Suppressor macrophage treated with lipopolysaccharide for 1 hour (primary cell): ENCODE measurements around the gene S100A3.

ENCODE experiments used
- DNase-seq, 3 donors: peaks; one replicate each; pipeline ENCODE4 v3.0.0-alpha.2; 2020 to 2022

S100A3 gene

DNA sequence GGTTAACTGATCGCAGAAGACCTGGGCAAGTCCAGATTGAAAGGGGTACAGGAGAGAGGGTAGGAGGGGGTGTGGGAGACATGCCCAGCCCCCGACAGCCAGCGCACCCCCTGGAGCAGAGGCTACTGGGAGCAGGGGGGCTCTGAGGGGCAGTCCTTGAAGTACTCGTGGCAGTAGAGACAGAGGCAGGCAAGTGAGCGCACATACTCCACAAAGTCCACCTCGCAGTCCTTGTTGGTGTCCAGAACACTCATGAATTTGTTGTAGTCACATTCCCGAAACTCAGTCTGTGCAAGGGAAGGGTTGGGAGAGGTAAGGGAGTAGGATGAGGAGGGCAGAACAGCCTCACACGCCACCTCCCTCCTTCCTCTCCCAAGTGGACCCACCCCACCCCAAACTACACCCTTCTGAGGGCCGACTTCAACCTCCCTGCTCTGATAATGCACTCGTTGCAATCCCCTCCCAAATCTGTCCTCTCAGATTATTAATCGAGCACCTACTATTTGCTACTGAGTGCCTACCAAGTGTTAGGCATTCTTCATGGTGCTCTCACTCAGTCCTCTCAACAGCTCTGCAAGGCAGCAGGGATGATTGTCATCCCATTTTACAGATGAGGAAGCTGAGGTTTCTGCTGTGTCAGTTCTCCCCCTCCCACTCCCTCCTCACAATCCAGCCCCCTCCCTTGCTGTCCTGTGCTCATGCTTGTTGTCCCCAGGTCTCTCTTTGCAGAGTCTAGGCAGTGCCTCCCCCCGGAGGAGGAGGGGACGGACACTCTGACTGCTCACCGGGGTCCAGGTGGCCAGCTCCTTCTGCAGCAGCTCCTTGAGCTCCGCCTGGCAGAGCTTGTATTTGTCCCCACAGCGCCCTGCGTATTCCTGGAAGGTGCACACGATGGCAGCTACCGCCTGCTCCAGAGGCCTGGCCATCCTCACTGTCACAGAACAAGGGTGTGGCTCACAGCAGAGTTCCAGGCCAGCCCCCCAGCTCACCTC lies 1.2 kb downstream of the S100A3 start:
- DNase-seq: peak in 1 of 3 donors; percentile 36

DNA sequence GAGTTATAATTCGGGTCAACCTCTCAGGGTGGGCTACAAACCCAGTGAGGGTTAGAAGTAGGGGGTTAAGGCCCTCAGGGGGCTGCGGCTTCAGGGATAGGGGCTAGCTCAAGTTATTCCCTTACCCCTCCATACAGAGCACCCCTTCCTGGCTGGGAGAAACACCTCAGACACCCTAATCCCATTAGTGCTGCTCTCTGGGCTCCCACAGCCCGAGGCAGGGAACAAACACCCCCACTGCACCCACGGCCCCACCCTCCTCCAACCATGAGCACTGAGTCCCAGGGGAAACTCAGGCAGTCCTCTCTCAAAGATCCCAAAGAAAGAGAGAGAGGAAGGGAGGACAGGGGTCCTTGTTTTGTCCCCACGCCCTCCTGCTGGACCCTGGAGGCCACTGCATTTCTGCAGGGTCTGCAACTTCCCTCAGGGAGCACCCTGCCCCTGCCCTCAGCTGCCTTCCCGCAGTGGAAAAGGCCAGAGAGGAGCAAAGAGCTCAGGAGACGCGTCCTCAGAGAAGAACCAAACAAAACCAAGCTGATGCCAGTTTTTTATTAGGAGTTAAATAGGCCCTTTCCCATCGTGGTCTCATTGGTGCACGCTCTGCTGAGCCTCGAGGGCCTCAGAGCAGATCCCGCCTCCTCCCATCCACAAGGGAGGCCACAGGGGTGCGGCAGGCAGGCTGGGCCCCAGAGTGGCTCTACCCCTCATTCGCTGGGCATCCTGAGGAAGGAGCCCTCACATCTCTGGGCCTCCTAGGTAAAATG lies 2.1 kb downstream of the S100A3 start:
- DNase-seq: no peak

DNA sequence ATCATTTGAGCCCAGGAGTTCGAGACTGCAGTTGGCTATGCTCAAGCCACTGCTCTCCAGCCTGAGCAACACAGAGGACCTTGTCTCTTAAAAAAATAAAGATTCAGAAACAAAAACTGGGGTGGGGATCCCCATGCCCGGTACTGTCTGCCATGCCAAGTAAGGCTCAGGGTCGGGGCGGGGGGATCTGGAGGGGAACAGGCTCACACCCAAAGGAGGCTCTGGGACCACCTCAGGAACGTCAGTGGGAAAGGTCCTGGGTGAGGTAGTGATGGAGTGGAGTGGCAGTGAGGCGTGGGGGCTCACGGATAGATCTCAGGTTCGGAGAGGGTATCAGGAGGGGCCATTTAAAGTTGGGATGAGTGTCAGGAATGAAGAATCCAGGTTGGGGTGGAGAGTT lies 2.7 kb downstream of the S100A3 start:
- DNase-seq: no peak

DNA sequence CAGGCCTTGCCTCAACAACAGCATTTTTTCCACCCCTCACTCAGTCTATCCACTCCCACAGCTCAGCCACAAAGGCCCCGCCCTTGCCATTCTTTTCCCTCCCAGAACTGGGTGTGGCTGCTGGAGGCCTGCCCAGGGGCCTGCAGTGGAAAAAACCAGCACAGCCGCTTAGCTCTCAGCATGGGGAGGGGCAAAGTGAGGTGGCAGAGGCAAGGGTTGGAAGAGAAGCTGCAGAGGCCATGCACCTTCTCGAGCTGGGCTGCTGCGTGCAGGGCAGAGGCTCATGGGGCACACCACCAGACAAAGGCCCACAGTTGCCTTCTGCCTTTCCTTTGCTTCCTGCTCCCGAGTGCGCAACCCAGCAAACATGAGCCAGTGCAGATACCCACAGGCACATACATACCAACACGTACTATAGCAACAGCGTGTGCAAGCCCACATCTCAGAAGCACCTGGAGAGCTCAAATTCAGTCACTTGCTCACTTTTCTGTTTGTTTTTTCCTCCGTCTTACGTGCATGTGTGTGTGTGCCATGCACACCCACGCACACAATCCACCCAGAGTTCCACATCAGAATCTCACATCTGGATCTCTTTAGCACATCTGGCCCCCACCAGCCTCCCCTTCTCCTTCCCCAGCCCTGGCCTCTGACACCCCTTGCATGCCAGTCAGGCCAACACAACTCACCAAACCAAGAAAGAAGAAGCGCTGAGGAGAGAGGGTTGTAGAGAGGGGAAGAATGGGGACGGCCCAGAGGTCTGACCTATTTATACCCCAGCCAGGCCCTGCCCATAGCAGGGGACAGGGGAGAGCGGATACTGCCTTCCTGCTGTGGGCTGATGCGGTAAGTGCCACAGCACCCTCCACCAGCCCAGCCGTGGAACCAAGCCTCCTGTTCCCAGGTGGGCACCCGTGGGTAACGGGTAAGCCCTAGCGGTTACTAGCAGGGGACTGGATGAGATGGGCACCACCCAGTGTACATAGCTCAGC lies 3.7 kb downstream of the S100A3 start, which contains the start of gene S100A4:
Gene S100A4 (minus strand): TSS at position 740 of the 989 bp plus-strand sequence. CDS start 1,012 bp downstream, outside the sequence.
- peak; percentile 90 to 92 (median 91) for DNase-seq

DNA sequence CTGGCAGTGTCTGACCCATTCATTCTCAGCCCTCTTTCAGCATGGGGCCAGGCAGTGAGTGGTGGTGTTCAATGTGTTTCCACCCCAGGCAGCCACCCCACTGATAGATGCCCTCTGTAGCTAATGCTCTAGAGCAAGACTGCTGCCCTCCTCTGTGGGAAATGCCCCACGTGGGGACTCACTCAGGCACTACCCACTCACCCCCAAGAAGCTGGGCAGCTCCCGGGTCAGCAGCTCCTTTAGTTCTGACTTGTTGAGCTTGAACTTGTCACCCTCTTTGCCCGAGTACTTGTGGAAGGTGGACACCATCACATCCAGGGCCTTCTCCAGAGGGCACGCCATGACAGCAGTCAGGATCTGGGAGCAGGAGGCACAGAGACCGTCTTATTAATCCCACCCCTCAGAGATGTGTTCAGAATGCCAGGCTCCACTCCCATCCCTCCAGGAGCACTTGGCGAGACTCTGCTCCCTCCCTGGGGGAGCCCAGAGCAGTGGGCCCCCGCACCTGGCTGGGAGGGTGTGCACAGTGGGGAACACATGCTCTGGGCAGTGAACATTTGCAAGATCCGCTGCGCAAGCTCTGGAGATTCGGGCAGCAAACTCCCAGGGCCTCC lies 4.5 kb downstream of the S100A3 start:
- peak; percentile 34 to 56 (median 45) for DNase-seq

DNA sequence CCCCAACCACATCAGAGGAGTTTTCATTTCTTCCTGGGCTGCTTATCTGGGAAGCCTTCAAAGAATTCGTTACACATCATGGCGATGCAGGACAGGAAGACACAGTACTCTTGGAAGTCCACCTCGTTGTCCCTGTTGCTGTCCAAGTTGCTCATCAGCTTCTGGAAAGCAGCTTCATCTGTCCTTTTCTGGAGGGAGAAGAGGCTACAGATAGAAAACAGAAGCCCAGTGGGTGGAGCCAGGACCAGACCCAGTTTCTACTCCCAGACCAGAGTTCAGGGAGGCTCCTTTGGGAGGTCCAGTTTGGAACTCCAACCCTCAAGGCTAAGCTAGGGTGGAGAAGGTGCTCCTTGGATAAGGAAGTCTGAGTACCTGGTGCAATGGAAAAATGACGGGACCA lies 5.3 kb downstream of the S100A3 start:
- DNase-seq: no peak

DNA sequence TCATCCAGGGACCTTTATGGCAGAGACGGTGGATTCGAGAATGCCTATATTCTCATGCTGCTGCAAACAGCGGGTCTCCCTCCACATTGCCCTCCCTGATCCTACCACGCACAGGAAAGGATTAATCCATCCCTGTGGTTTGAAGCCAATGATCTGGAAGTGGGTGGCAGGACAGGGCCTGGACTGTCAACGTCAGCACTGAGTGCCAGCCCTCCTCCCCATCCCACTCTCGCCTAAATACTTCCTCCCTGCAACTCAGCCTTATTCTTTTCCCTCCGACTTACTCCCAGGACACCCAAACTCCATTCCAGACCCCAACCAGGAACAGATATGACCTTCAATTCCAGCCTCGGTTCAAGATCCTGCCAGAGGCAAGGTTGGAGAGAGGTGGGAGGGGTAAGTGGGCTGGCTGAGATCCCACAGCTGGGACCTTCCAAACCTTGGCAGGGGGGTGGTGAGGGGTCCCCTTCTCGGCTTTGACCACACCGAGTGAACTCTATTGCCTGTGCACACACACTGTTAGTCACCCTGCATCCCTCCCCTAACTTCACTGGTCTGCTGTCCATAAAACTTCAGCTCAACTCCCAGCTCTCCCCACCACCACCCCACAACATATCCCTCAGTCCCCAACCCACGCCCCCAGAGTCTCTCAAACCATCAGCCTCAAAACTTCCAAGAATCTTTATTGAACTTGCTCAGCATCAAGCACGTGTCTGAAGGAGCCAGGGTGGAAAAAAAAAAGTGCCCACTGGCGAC lies 5.9 kb downstream of the S100A3 start:
- DNase-seq: no peak

DNA sequence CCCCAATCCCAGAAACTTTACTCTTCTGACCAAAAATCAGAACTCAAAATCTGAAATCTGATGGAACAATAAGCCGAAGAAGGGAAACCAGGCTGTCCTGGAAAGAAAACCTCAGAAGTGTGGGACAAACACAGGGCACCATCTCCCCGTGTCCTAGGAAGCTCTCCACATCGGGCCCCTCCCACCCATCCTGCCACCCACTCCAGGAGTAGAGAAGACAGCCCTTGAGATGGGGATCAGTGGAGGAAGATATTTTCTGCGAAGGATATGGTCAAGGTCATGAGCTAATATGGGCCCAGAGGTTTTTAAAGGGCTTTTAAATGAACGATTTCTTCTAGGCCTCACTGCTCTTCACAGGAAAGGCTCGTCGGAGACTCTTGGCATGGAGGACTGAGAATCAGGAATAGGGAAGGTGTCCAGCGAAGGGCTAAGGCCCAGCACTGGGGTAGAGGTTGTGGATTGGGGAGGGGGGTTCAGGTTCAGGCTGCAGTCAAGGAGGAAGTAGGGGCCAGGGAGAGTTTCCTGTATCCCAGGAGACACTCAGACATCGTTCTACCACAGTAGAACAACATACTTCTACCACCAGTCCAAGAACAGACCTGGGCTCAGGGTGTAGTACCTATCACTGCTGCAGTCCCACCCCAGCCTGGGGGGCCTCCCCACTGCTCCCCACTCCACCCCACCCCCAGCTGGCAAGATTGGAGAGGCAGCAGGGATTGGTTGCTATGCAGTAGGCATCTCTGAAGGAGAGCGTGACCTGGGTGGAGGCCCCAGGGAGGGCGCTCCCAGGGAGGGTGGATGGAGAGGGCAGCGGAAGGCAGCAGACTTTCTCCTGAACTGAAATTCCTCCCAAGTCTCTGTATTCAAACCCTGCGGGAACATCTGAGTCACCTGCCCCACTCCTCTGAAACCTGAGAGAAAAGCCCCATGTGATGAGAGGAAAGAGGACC lies 7.1 kb downstream of the S100A3 start:
- no peak for DNase-seq

DNA sequence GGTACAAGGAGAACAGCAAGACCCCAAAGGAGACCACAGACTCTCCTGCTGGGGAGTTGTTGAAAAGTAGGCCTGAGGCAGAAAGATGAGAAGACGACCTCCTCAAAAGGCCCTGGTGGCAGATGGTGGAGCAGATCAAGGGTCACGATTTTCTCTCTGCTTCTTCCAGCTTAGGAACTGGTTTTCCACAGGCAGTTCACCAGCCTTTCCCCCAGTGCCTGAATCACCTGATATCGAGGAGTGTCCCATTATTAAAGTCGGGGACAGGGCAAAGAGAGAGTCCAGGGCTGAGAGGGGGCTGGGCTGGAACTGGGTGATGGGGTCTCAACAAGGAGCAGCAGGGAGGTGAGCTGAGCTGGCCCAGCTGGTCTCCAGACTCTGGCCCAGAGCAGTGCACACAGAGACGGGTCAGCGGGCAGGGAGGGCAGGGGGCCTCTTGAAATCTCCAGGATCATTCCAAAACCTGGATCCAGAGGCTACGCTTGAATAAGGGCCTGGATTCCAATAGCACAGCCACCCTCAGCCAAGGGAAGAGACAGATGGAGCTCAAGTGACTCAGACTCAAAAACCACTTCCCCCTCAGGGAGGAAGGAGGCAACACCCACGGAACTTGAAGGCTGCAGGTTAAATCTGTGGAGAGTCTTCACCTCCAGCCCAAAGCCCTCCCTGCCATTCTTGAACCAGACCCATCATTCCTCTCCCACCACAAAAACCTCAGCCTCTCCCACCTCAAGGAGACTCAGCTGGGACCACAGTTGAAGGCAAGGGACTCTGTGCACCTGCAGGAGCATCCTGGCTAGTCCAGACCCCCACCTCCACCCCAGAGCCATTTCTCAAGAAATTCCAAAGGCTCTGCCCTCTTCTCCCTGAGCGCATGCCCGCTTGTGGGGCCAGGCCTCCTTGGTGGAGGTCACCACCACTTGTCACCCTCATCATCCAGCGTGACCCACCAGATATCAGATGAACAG lies 8.4 kb downstream of the S100A3 start, which contains the start of gene S100A5:
Gene S100A5 (minus strand): TSS at position 541 of the 968 bp plus-strand sequence. CDS start 743 bp downstream, outside the sequence.
- peak; percentile 76 to 84 (median 78) for DNase-seq

DNA sequence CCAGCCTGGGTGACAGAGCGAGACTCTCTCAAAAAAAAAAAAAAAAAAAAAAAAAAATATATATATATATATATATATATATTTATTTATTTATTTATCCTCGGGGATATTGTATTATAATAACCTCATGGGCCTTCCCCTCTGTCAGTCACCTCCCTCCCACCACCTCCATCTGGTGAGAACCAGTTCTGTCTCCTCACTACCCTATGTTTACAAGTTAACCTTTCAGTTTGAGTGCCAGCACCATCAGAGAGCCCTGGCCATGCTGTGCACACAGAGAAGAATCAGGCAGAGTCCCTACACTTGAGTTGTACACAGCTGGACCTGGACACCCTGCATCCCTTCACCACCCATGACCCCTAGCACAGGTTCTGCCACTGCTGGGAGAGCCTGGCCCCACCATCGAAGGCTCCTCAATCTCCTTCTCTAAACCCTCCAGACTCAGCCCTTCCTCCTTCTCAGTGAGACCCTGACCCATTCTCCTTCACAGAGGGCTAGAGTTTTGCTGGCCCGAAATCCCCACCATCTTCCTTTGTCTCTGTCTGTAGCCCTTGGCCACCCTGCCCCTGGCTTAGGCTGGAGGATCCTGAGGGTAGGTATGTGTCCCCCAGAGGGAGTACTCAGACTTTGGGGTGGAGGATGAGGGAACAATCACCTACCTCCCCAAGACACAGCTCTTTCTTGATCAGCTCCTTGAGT lies 9.5 kb downstream of the S100A3 start:
- no peak for DNase-seq

DNA sequence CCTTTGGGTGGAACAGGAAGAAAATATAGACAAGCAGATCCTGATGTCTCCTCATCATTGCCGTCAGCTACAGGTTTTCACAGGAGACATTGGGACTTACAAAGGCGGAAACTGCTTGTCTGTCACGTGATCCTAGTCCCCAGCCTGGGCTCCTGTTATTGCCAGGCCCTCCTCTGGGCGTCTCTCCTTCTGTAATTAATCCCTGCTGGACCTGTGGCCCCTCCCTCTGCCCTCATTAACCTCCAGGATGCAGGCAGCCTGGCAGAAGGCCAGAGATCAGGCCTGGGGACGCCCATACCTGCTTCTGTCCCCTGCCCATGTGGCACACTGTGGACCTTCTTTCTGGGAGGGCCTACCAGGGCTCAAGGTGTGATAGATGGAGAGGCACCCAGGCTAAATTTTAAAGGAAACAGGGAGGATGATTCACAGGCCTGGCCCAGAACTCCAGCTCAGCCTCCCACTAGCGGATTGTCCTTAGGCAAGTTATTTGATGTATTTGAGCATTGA lies 10.7 kb downstream of the S100A3 start:
- no peak for DNase-seq

DNA sequence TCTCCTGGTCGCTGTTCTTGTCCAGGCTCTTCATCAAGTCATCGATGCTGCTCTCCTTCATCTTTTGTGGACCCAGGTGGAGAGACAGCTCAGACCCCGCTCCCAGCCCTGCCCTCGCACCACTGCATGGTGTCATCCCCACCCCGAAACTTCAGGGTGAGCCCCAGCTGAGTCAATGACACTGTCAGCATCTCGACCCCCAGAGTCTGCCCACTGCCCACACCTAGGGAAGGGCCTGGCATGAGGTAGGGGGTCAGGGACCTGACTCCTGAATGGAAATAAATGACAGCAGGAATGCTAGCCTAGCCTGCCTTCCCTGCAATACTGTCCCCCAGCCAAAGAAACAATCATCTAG lies 11.7 kb downstream of the S100A3 start:
- DNase-seq: no peak

DNA sequence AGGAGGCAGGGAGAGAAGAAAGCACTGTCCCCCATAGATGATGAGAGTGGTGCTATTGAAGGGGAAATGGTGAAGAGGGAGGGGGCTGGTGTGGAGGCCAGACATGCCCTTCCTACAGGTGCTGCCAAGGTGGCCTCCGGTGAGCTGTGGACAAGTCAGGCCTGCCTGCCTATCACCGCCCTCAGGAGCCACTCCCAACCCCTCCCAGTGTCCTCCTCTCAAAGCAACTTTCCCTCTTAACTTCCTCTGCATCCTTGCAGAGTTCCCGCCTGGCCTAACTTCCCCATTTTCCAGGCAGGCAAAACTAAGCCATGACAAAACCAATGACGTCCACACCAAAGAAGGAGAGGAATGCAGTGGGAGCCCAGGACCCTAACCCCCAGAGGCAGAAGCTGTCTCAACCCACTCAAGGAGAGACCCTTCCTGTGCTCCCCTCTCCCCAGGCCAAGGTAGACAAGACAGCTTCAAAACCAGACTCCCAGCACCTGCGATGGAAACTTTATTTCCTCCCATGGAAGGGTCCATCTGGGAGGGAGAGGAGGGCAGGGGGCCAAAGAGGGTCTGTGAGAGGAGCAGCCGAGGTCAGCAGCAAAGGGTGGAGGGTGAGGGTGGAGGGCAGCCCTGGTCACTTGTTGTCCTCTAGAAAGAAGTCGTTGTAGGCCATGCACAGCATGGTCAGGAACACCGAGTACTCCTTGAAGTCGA lies 12.2 kb downstream of the S100A3 start:
- peak; percentile 76 to 82 (median 82) for DNase-seq

DNA sequence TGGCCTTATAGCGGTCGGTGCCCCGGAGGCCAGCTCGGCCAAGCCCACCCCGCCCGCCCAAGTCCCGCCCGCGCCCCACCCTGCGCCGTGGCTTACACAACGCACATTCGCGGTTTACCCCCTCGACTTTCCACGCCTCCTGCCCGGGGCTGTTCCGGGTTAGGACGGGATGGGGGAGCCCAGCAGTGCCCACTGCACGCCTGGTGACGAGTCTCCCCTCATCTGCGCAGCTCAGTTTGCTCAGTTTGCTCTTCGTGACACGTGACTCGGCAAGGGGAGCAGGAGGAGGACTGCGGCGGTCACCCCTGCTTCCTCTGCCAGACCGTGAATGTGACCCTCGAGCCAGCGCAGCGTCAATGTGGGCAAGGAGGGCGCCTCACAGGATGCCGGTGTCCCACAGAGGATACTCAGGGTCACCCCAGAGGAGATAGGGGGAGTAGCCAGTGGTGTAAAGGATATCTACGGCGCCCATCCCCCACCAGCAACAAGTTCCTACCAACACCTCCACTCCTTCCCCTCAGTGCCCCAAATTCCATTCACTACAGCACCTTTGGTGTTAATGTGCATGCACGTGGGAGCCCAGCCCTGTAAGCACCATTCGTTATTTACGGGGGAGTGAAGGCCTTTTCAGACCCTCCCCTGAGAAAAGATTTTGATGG lies 12.9 kb downstream of the S100A3 start:
- DNase-seq: peak; percentile 87 to 92 (median 88)

DNA sequence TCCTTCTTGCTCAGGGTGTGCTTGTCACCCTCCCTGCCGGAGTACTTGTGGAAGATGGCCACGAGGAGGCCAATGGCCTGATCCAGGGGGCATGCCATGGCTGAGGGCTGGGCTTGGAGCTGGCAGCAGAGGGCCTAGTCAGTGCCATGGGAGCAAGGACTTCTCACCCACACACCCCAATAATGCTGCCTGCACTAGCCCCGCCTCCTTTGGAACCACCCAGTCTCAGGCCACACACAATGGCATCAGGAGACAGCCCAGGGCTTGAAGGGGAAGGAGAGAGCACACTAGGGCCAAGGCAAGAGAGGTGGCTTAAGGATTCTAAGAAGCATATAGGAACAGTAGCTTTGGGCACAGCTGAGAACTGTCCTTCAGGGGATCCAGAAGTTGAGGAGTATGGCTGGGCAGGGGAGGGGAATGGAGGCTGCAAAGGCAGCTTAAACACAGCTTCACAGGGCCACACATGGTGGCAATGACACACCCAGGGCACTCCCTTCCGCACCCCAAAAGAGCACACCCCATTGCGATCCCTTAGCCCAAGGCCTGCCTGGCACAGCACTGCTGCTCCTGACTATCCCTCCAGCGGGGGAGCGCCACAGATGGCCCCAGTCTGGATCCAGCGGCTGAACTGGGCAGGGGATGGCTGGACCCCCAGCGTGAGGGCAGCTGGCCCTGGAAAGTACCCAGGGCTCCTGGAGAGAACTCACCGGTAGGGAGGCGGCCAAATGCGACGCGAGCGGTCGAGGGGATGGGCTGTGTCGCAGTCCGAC lies 13.6 kb downstream of the S100A3 start, which contains the start of gene S100A6:
Gene S100A6 (minus strand): TSS at position 750 of the 770 bp plus-strand sequence. CDS start 652 bp downstream, at position 98.
- DNase-seq: peak; percentile 78 to 88 (median 80)

DNA sequence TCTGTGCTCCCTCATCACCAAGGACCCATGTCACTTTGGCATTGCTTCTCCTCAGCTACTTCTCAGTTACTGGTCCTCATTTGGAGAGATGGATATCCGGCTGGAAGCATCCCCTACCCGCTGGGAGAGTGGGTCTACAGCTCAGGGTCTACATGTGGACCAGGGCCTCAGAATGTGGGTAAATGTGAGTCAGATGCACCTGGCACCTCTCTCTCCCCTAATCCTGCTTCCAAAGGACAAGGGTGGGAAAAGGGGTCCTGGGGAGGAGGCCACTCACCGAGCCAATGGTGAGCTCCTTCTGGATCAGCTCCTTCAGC lies 14.2 kb downstream of the S100A3 start:
- peak in 1 of 3 donors; percentile 17 for DNase-seq
